ENCODE results near the gene HK2. TPM values are rescaled to one million over a fixed set of nuclear protein-coding genes. Genes with fewer than 3 reads are reported as not detected.
A peak's percentile ranks its signal among the peaks of the same experiment; 100 is the strongest.
"Not testable (repeated sequence)": the region's sequence is repeated elsewhere in the genome, so short reads cannot be mapped to it uniquely, and the experiment has no call there.

Gene HK2
- total RNA-seq, 1 donor = 35.4 TPM

- peak; percentile 44 for DNase-seq (ENCODE audit: low read depth)
- H3K4me3 ChIP-seq (ENCODE audit: low read depth, low read length) = no peak overlapping the region
- TF ChIP-seq CTCF (IDR thresholded peaks at IDR 0.05; ENCODE audit: insufficient read depth, low read length) = no peak
Measured at GRCh38 chr2:74851191-74851566, 17.3 kb downstream of the HK2 start.

DNA sequence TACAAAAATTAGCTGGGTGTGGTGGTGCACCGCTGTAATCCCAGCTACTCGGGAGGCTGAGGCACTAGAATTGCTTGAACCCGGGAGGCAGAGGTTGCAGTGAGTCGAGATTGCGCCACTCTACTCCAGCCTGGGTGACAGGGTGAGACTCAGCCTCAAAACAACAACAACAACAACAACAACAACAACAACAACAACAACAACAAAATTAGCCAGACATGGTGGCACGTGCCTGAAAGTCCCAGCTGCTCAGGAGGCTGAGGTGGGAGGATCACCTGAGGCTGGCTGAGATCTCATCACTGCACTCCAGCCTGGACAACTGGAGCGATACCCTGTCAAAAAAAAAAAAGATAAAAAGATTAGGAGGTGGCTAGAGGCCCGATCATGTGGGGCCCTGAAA lies 19.4 kb downstream of the HK2 start:
- not testable (repeated sequence) for DNase-seq (ENCODE audit: low read depth); H3K4me3 ChIP-seq (ENCODE audit: low read depth, low read length)

DNA sequence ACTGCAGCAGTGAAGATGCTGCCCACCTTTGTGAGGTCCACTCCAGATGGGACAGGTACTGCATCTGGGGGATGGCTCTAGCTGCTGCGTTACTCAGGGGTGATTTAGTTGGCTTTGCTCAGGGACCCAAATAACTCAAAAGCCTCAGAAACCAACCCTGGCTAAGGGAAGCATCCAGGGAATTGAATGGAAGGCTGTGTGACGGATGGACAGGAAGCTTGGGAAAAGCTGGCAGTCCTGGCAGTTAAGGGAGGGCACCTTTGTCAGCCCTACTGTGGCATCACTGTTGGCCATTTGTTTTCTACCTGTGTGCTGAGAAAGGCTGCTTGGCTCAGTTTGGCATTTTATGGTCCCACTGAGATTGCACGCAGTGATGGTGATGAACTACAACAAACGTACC lies 20.5 kb downstream of the HK2 start:
- DNase-seq (ENCODE audit: low read depth) = no peak
- TF ChIP-seq CTCF (IDR thresholded peaks at IDR 0.05; ENCODE audit: insufficient read depth, low read length) = no peak
- no peak overlapping the region for H3K4me3 ChIP-seq (ENCODE audit: low read depth, low read length)

- not testable (repeated sequence) for H3K4me3 ChIP-seq (ENCODE audit: low read depth, low read length); DNase-seq (ENCODE audit: low read depth)
Measured at GRCh38 chr2:74855114-74855707, 21.3 kb downstream of the HK2 start.

GRCh38 chr2:74856004-74856578 lies 22.2 kb downstream of the HK2 start:
- H3K4me3 ChIP-seq (ENCODE audit: low read depth, low read length) = no peak overlapping the region
- no peak for TF ChIP-seq CTCF (IDR thresholded peaks at IDR 0.05; ENCODE audit: insufficient read depth, low read length)
- DNase-seq (ENCODE audit: low read depth) = no peak

- no peak for TF ChIP-seq CTCF (IDR thresholded peaks at IDR 0.05; ENCODE audit: insufficient read depth, low read length)
- no peak for DNase-seq (ENCODE audit: low read depth)
- H3K4me3 ChIP-seq (ENCODE audit: low read depth, low read length) = no peak overlapping the region
Measured at GRCh38 chr2:74856599-74856998, 22.7 kb downstream of the HK2 start.

DNA sequence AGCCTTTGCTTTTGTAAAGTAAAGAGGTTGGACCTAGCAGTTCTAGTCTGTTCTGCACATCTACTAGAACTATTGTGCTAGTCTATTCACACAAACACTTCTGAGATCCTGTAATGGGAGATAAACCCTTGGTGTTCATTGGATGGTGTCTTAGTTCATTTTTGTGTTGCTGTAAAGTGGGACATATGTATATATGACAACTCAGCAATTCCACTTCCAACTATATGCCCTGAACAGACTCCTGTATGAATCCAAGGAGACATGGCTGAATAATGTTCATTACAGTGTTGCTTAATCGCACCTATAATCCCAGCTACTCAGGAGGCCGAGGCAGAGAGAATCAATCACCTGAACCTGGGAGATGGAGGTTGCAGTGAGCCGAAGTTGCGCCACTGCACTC lies 23.3 kb downstream of the HK2 start:
- no peak for DNase-seq (ENCODE audit: low read depth)
- no peak for TF ChIP-seq CTCF (IDR thresholded peaks at IDR 0.05; ENCODE audit: insufficient read depth, low read length)
- H3K4me3 ChIP-seq (ENCODE audit: low read depth, low read length) = no peak overlapping the region

DNA sequence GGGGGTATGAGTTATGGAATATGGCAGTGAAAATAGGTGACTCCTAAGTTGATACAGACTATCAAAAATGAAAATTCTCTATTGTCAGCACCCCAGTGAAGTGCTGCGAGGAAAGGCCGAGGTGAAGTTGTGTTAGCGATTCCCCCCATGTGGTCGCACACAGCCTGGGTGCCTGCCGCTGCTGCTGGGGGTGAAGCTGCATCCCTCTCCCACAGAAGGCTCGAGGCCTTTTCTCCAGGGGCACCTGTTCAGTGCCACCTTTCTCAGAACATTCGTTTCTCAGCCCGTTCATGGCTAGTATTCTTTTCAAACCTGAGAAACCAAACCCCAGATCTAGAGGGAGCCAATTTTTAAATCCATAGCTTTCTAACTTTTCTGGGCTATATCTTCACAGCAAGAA lies 23.8 kb downstream of the HK2 start:
- TF ChIP-seq CTCF (IDR thresholded peaks at IDR 0.05; ENCODE audit: insufficient read depth, low read length) = no peak
- no peak for DNase-seq (ENCODE audit: low read depth)
- H3K4me3 ChIP-seq (ENCODE audit: low read depth, low read length) = no peak overlapping the region

Measured in fibroblast of the aortic adventitia (primary cell).